GM12873 (cell line): Measurements from ENCODE around the gene HIVEP1.

Experiments
- CTCF ChIP-seq: IDR thresholded peaks from 2 replicates; pipeline ENCODE4 v1.5.1; 2012; ENCODE audit warnings: low read depth, mild to moderate bottlenecking, moderate library complexity, low read length, control low read depth; ENCODE audit not compliant: insufficient read depth; ENCODE audit errors: missing control alignments

Gene HIVEP1

GRCh38 chr6:12129523-12129922 lies 117.4 kb downstream of the HIVEP1 start:
- TF ChIP-seq CTCF: no peak

- TF ChIP-seq CTCF: no peak
These were observed 120.5 kb downstream of the HIVEP1 start for GRCh38 chr6:12132351-12133222.

- TF ChIP-seq CTCF: no peak
These were observed 122.5 kb downstream of the HIVEP1 start for GRCh38 chr6:12134581-12134980.

GRCh38 chr6:12134991-12135390 lies 122.9 kb downstream of the HIVEP1 start:
- no peak for TF ChIP-seq CTCF

- TF ChIP-seq CTCF: no peak
These were observed 124.8 kb downstream of the HIVEP1 start for GRCh38 chr6:12136905-12137304.

- TF ChIP-seq CTCF: no peak
These were observed 125.4 kb downstream of the HIVEP1 start for GRCh38 chr6:12137480-12137879.

GRCh38 chr6:12138381-12138780 lies 126.3 kb downstream of the HIVEP1 start:
- TF ChIP-seq CTCF: no peak
